Lung (tissue), 12 donors: ENCODE measurements around the gene NUCKS1. TPM values are rescaled to one million over a fixed set of nuclear protein-coding genes. Genes with fewer than 3 reads are reported as not detected.

Experiments
- ATAC-seq: fragments of 200-7000 bp; cut with Tn5 transposase; one replicate; pipeline ENCODE4 v1.9.1; 2020; ENCODE audit warnings: moderate number of reproducible peaks; ENCODE audit not compliant: insufficient read depth, low FRiP score
- DNase-seq, 3 donors: peaks; one replicate each; pipeline ENCODE4 v3.0.0-alpha.2; 2013 to 2017
- H3K27ac ChIP-seq, 2 donors: one replicate each; pipeline ENCODE4 v1.5.1; 2013; ENCODE audit warnings: mild to moderate bottlenecking in 2 of 2, moderate library complexity in 2 of 2, control low read depth in 1 of 2, inconsistent platforms in 1 of 2, low read depth in 1 of 2, low read length in 1 of 2
- H3K27me3 ChIP-seq, 3 donors: one replicate each; pipeline ENCODE4 v1.5.1; 2013; ENCODE audit warnings: low read length in 2 of 3; ENCODE audit not compliant: control insufficient read depth in 3 of 3, insufficient read depth in 3 of 3
- H3K36me3 ChIP-seq, 4 donors: one replicate each; pipeline ENCODE4 v1.5.1; 2013; ENCODE audit warnings: low read length in 4 of 4, mild to moderate bottlenecking in 1 of 4, moderate library complexity in 1 of 4; ENCODE audit not compliant: control insufficient read depth in 4 of 4, insufficient read depth in 4 of 4
- H3K4me1 ChIP-seq, 5 donors: one replicate each; pipeline ENCODE4 v1.5.1; 2013; ENCODE audit warnings: low read length in 5 of 5, mild to moderate bottlenecking in 2 of 5, moderate library complexity in 1 of 5; ENCODE audit not compliant: control insufficient read depth in 5 of 5, insufficient read depth in 5 of 5
- H3K4me3 ChIP-seq: one replicate; pipeline ENCODE4 v1.5.1; 2013; ENCODE audit warnings: mild to moderate bottlenecking, control low read depth, moderate library complexity
- H3K9ac ChIP-seq, 2 donors: one replicate each; pipeline ENCODE4 v1.5.1; 2013; ENCODE audit warnings: low read length in 2 of 2, control low read depth in 1 of 2; ENCODE audit not compliant: insufficient read depth in 1 of 2
- H3K9me3 ChIP-seq, 4 donors: one replicate each; pipeline ENCODE4 v1.5.1; 2013; ENCODE audit warnings: low read length in 3 of 4, mild to moderate bottlenecking in 1 of 4, moderate library complexity in 1 of 4; ENCODE audit not compliant: control insufficient read depth in 4 of 4, insufficient read depth in 3 of 4
- CTCF ChIP-seq: IDR thresholded peaks from 2 replicates; pipeline ENCODE4 v1.5.1; 2012; ENCODE audit warnings: mild to moderate bottlenecking; ENCODE audit errors: control extremely low read depth, extremely low read depth
- WGBS, 2 donors: extraction: QIAGEN DNeasy Blood & Tissue Kit; methylation state at CpG; one replicate each; pipeline ENCODE4 v1.1.7; 2013; 5-methylcytosine and 5-hydroxymethylcytosine counted together
- polyA plus RNA-seq, 2 donors: library from polyadenylated mRNA; stranded (reverse); fragments of 200-250 nt; gene quantifications; one replicate each; pipeline ENCODE4 v1.2.1, GENCODE V29; 2013
- total RNA-seq, 2 donors: library from RNA; depleted of rRNA in 1 of 2; stranded (reverse); fragments of >200 nt in 1 of 2; gene quantifications; one replicate each; pipeline ENCODE4 v1.2.1, GENCODE V29; 2014 to 2021
- donor health status: control.
- donor health status: control.
- donor health status: Bipolar disorder and iron deficiency.
- donor health status: healthy.
- donor health status: DM: yes; HTN: yes; CAD: no.

Gene NUCKS1
- total and polyA plus RNA-seq, 4 donors, result 28.6 to 285 (median 82.6) TPM

GRCh38 chr1:205756552-205756951 lies 6.6 kb upstream of the NUCKS1 start:
- no peak for DNase-seq
- Histone ChIP-seq H3K9me3 (peaks cover 0 to 4% (median 0%) of the 10 kb centered on the region in 4 donors), H3K27ac (no peak overlapping the region), H3K4me3 (no peak overlapping the region), H3K4me1 (no peaks in the 10 kb centered on the region), H3K36me3 (no peaks in the 10 kb centered on the region), H3K27me3 (peaks cover 0 to 4% (median 0%) of the 10 kb centered on the region in 3 donors), H3K9ac (no peak overlapping the region)
- 94 to 95% methylated on average over 3 of the region's 3 CpGs for WGBS, 2 donors
- ATAC-seq, result no peak
- no peak for TF ChIP-seq CTCF

DNA sequence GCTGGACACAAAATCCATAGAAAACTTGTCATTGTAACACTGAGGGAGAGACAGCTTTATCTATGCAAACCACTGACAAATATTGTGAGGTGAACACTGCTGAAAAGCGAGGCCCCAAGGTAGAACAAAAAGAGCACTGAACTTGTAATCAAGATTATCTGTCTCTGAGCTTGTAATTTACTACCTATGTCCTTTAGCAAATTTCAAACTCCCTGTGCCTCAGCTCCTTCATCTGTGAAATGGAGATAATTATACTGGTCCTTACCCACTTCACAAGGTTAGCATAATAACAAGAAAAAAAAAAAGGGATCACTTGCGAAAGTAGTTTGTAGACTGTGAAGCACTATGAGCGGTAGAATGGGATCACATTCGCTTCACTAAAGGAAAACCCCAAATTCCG lies 4.9 kb upstream of the NUCKS1 start:
- no peak for ATAC-seq
- Histone ChIP-seq H3K9ac (no peak overlapping the region), H3K4me3 (no peak overlapping the region), H3K27me3 (peaks cover 0 to 4% (median 0%) of the 10 kb centered on the region in 3 donors), H3K9me3 (no peaks in the 10 kb centered on the region), H3K4me1 (no peaks in the 10 kb centered on the region), H3K36me3 (no peaks in the 10 kb centered on the region), H3K27ac (no peak overlapping the region)
- 76 to 85% methylated on average over 5 of the region's 5 CpGs for WGBS, 2 donors
- TF ChIP-seq CTCF, result no peak
- DNase-seq, result no peak

- ATAC-seq, result no peak
- Histone ChIP-seq H3K9me3 (no peaks in the 10 kb centered on the region), H3K27me3 (peaks cover 0 to 2% (median 0%) of the 10 kb centered on the region in 3 donors), H3K36me3 (no peaks in the 10 kb centered on the region), H3K4me3 (no peak overlapping the region), H3K9ac (no peak overlapping the region), H3K27ac (peak overlapping the region in 1 of 2 donors; percentile 89), H3K4me1 (peaks cover 2 to 22% (median 13%) of the 10 kb centered on the region in 5 donors)
- peak in 1 of 3 donors; percentile 73 for DNase-seq
- 81 to 88% methylated on average over 13 of the region's 13 CpGs for WGBS, 2 donors
- TF ChIP-seq CTCF, result no peak
Measured at GRCh38 chr1:205751036-205751651, 1.2 kb upstream of the NUCKS1 start.
